IgD-negative memory B cell (primary cell): ENCODE results near the gene GOLIM4. TPM values are rescaled to one million over a fixed set of nuclear protein-coding genes. Genes with fewer than 3 reads are reported as not detected.
"Not testable (repeated sequence)": the region's sequence is repeated elsewhere in the genome, so short reads cannot be mapped to it uniquely, and the experiment has no call there.

ENCODE experiments used
- H3K27ac Mint-ChIP-seq, 3 donors: one replicate each; pipeline ENCODE4 v1.8.0; 2020 to 2022; ENCODE audit warnings: mild to moderate bottlenecking in 3 of 3, mixed read lengths in 3 of 3, moderate library complexity in 1 of 3
- H3K27me3 Mint-ChIP-seq: one replicate; pipeline ENCODE4 v1.8.0; 2021; ENCODE audit warnings: mixed read lengths
- H3K36me3 Mint-ChIP-seq: one replicate; pipeline ENCODE4 v1.8.0; 2020; ENCODE audit warnings: mild to moderate bottlenecking, mixed read lengths
- H3K4me1 Mint-ChIP-seq, 3 donors: one replicate each; pipeline ENCODE4 v1.8.0; 2020 to 2022; ENCODE audit warnings: mixed read lengths in 3 of 3, mild to moderate bottlenecking in 1 of 3
- H3K4me3 Mint-ChIP-seq, 4 donors: one replicate each; pipeline ENCODE4 v1.8.0; 2020 to 2022; ENCODE audit warnings: mild to moderate bottlenecking in 4 of 4, mixed read lengths in 4 of 4, moderate library complexity in 3 of 4
- H3K9me3 Mint-ChIP-seq, 3 donors: one replicate each; pipeline ENCODE4 v1.8.0; 2020 to 2021; ENCODE audit warnings: mixed read lengths in 3 of 3, mild to moderate bottlenecking in 1 of 3
- polyA plus RNA-seq: library from polyadenylated mRNA; unstranded; fragments of 300-500 nt; fragmentation: Illumina TruSeq; gene quantifications from one replicate; pipeline ENCODE4 v1.2.3, GENCODE V29; 2021

GOLIM4 gene
- polyA plus RNA-seq, 1 donor from 2014 or later = 2.3 TPM

GRCh38 chr3:168072323-168072650 is 23.4 kb downstream of the GOLIM4 start:
- Mint-ChIP-seq H3K4me3 (no peak overlapping the region), H3K36me3 (peaks cover 2% of the 10 kb centered on the region), H3K4me1 (peaks cover 0 to under 1% (median 0%) of the 10 kb centered on the region in 3 donors), H3K27me3 (no peaks in the 10 kb centered on the region), H3K9me3 (no peaks in the 10 kb centered on the region), H3K27ac (no peak overlapping the region)

GRCh38 chr3:168071591-168072322 is 24.0 kb downstream of the GOLIM4 start:
- Mint-ChIP-seq H3K36me3 (peaks cover 2% of the 10 kb centered on the region), H3K4me1 (peaks cover 0 to 2% (median 2%) of the 10 kb centered on the region in 3 donors), H3K27me3 (no peaks in the 10 kb centered on the region), H3K9me3 (no peaks in the 10 kb centered on the region), H3K27ac (no peak overlapping the region), H3K4me3 (no peak overlapping the region)

DNA sequence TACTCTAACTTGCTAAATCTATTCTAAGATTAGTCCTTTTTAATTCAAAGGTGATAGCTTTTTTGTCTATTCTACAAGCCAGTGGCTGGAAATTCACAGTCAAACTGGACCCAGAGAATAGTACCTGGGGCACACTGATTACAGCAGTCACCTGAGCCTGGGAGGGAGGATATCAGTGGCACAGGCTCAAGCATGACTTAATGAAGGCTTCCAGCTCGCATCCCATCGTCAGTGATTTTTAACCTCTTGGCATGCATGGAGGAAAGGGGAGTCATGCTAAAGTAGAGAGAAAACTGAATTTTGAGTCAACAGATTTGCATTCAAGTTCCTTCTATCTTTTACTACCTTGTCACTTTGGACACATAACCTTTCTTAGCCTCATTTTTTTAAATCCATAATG is 24.8 kb downstream of the GOLIM4 start:
- Mint-ChIP-seq H3K36me3 (peaks cover 2% of the 10 kb centered on the region), H3K9me3 (no peaks in the 10 kb centered on the region), H3K27me3 (no peaks in the 10 kb centered on the region), H3K4me3 (no peak overlapping the region), H3K4me1 (peaks cover 3 to 6% (median 6%) of the 10 kb centered on the region in 3 donors), H3K27ac (no peak overlapping the region)

DNA sequence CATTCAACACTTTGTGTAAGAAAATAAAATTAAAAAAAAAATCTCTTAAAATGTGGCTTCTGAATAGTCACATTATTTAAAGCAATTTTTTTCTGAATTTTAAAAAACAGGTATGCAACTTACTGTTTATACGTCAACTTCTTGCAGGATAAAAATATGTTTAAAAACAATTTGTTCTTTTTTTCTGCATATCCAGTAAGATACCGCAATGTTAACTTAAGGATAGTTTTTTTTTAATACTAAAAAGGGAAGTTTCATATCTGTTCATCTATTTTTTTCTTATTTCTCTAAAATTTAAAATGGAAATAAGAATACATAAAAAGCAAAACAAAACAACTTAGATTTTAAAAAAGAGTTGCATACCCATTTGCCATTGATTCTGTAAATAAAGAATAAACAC is 27.4 kb downstream of the GOLIM4 start:
- no peak overlapping the region for H3K4me3 Mint-ChIP-seq
- no peaks in the 10 kb centered on the region for H3K27me3 Mint-ChIP-seq
- H3K4me1 Mint-ChIP-seq = peaks cover 5 to 13% (median 8%) of the 10 kb centered on the region in 3 donors
- no peaks in the 10 kb centered on the region for H3K9me3 Mint-ChIP-seq
- no peak overlapping the region for H3K27ac Mint-ChIP-seq
- H3K36me3 Mint-ChIP-seq = peaks cover 2% of the 10 kb centered on the region

- H3K27ac Mint-ChIP-seq = no peak overlapping the region
- H3K4me3 Mint-ChIP-seq = no peak overlapping the region
- peaks cover 2% of the 10 kb centered on the region for H3K36me3 Mint-ChIP-seq
- no peaks in the 10 kb centered on the region for H3K27me3 Mint-ChIP-seq
- no peaks in the 10 kb centered on the region for H3K9me3 Mint-ChIP-seq
- peaks cover 8 to 13% (median 9%) of the 10 kb centered on the region in 3 donors for H3K4me1 Mint-ChIP-seq
Observed at GRCh38 chr3:168066882-168067281, 28.8 kb downstream of the GOLIM4 start.

GRCh38 chr3:168065569-168065968 is 30.2 kb downstream of the GOLIM4 start:
- H3K27me3 Mint-ChIP-seq = peaks cover 3% of the 10 kb centered on the region
- H3K4me3 Mint-ChIP-seq = no peak overlapping the region
- H3K9me3 Mint-ChIP-seq = no peaks in the 10 kb centered on the region
- H3K27ac Mint-ChIP-seq = no peak overlapping the region
- peaks cover 2% of the 10 kb centered on the region for H3K36me3 Mint-ChIP-seq
- H3K4me1 Mint-ChIP-seq = peaks cover 10 to 17% (median 15%) of the 10 kb centered on the region in 3 donors

GRCh38 chr3:168063122-168063521 is 32.6 kb downstream of the GOLIM4 start:
- peaks cover 10 to 17% (median 17%) of the 10 kb centered on the region in 3 donors for H3K4me1 Mint-ChIP-seq
- H3K27ac Mint-ChIP-seq = no peak overlapping the region
- peaks cover 4% of the 10 kb centered on the region for H3K36me3 Mint-ChIP-seq
- no peak overlapping the region for H3K4me3 Mint-ChIP-seq
- peaks cover 3% of the 10 kb centered on the region for H3K27me3 Mint-ChIP-seq
- H3K9me3 Mint-ChIP-seq = no peaks in the 10 kb centered on the region

GRCh38 chr3:168062679-168063078 is 33.0 kb downstream of the GOLIM4 start:
- Mint-ChIP-seq H3K36me3 (peaks cover 4% of the 10 kb centered on the region), H3K4me3 (no peak overlapping the region), H3K27ac (peak overlapping the region in 1 of 3 donors; percentile 51), H3K4me1 (peaks cover 10 to 17% (median 17%) of the 10 kb centered on the region in 3 donors), H3K27me3 (peaks cover 3% of the 10 kb centered on the region), H3K9me3 (no peaks in the 10 kb centered on the region)

- Mint-ChIP-seq H3K9me3 (peaks cover 0 to 2% (median 0%) of the 10 kb centered on the region in 3 donors), H3K4me3 (peak overlapping the region in 2 of 4 donors; percentile 33 to 34), H3K27me3 (peaks cover 3% of the 10 kb centered on the region), H3K4me1 (peaks cover 8 to 17% (median 15%) of the 10 kb centered on the region in 3 donors), H3K36me3 (peaks cover 4% of the 10 kb centered on the region), H3K27ac (no peak overlapping the region)
Observed at GRCh38 chr3:168061332-168061996, 34.3 kb downstream of the GOLIM4 start.

GRCh38 chr3:168060317-168060716 is 35.4 kb downstream of the GOLIM4 start:
- Mint-ChIP-seq H3K27me3 (peaks cover 3% of the 10 kb centered on the region), H3K36me3 (peaks cover 4% of the 10 kb centered on the region), H3K27ac (no peak overlapping the region), H3K4me3 (no peak overlapping the region), H3K4me1 (peaks cover 2 to 12% (median 6%) of the 10 kb centered on the region in 3 donors), H3K9me3 (peaks cover 0 to 2% (median 0%) of the 10 kb centered on the region in 3 donors)

DNA sequence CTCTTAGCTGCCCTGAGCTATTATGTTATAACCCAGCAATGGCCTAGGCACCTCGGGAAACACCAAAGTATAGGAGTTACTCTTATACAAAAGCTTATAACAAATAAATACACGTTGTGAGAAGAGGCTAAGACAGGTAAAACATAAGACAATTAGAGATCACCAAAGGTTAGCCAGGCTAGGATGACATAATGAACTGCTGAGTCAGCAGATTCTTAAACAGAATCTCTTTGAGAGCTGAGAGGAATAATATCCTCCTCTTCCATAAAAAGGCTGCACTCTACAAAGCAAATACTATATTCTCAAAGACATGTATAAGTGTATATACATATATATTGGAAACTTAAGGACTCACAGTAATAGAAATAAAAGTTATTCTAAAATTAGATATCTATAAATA is 37.2 kb downstream of the GOLIM4 start:
- H3K27ac Mint-ChIP-seq = no peak overlapping the region
- H3K4me1 Mint-ChIP-seq = peaks cover 4 to 12% (median 5%) of the 10 kb centered on the region in 3 donors
- H3K36me3 Mint-ChIP-seq = peaks cover 6% of the 10 kb centered on the region
- H3K4me3 Mint-ChIP-seq = no peak overlapping the region
- H3K27me3 Mint-ChIP-seq = peaks cover 3% of the 10 kb centered on the region
- H3K9me3 Mint-ChIP-seq = peaks cover 0 to 2% (median 0%) of the 10 kb centered on the region in 3 donors

DNA sequence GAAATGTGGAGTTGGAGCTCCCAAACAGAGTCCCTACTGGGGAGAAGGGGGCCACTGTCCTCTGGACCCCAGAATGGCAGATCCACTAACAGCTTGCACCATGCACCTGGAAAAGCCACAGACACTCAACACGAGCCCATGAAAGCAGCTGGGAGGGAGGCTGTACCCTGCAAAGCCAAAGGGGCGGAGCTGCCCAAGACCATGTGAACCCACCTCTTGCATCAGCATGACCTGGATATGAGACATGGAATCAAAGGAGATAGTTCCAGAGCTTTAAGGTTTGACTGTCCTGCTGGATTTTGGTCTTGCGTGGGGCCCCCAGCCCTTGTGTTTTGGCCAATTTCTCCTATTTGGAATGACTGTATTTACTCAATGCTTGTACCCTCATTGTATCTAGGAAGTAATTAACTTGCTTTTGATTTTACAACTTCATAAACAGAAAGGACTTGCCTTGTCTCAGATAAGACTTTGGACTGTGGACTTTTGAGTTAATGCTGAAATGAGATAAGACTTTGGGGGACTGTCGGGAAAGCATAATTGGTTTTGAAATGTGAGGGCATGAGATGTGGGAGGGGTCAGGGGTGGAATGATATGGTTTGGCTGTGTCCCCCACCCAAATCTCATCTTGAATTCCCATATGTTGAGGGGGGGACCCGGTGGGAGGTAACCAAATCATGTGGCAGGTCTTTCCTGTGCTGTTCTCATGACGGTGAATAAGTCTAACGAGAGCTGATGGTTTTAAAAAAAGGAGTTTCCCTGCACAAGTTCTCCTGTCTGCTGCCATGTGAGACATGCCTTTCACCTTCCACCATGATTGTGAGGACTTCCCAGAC is 39.1 kb downstream of the GOLIM4 start:
- H3K9me3 Mint-ChIP-seq, H3K27ac Mint-ChIP-seq, H3K27me3 Mint-ChIP-seq, H3K36me3 Mint-ChIP-seq, H3K4me3 Mint-ChIP-seq, H3K4me1 Mint-ChIP-seq: not testable (repeated sequence)

DNA sequence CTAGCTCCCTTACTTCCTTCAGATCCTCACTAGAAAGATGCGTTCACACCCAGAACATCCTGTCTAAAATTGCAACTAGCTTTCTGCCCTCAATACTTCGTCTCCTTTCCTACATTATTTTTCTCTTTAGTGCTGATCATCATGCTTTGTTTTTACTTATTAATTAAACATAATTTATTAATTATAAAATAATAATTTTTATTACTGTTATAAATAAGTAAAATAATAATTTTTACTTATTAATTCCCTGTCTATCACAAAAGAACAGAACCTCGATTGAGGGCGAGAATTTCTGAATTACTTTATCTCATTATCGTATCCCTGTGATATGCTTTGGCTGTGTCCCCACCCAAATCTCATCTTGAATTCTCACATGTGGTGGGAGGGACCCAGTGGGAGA is 41.3 kb downstream of the GOLIM4 start:
- H3K9me3 Mint-ChIP-seq = peaks cover 0 to 2% (median 0%) of the 10 kb centered on the region in 3 donors

GRCh38 chr3:168053115-168053514 is 42.6 kb downstream of the GOLIM4 start:
- H3K36me3 Mint-ChIP-seq = peaks cover 2% of the 10 kb centered on the region
- no peak overlapping the region for H3K27ac Mint-ChIP-seq
- peaks cover 0 to 2% (median 0%) of the 10 kb centered on the region in 3 donors for H3K9me3 Mint-ChIP-seq
- no peaks in the 10 kb centered on the region for H3K27me3 Mint-ChIP-seq
- peaks cover 0 to 3% (median 2%) of the 10 kb centered on the region in 3 donors for H3K4me1 Mint-ChIP-seq
- H3K4me3 Mint-ChIP-seq = no peak overlapping the region

More for the DNA sequence above, 41.3 kb downstream of the GOLIM4 start:
- Mint-ChIP-seq H3K27me3 (no peaks in the 10 kb centered on the region), H3K27ac (no peak overlapping the region), H3K4me1 (peaks cover 0 to 3% (median 2%) of the 10 kb centered on the region in 3 donors), H3K36me3 (peaks cover 2% of the 10 kb centered on the region), H3K4me3 (no peak overlapping the region)

DNA sequence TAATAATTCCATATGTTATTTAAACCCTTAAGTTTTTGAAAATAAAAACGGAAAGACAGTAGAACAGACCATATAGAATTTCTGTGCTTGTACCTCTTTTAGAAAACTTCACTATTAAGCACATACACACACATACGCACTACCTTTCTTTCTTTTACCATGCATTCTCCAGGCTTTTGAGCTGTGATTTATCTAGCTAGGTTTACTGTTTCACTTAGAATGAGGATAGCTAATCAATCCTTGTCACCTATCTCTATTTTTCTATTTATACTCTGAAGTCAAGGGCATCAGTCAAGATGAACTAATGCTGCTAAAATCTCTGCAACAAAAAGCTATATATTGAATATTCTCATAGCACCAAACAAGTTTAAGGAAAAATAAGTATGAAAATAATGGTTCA is 43.2 kb downstream of the GOLIM4 start:
- H3K4me3 Mint-ChIP-seq = no peak overlapping the region
- H3K36me3 Mint-ChIP-seq = peaks cover 2% of the 10 kb centered on the region
- peaks cover 0 to 2% (median 0%) of the 10 kb centered on the region in 3 donors for H3K9me3 Mint-ChIP-seq
- H3K27ac Mint-ChIP-seq = no peak overlapping the region
- no peaks in the 10 kb centered on the region for H3K27me3 Mint-ChIP-seq
- H3K4me1 Mint-ChIP-seq = peaks cover 0 to 3% (median 2%) of the 10 kb centered on the region in 3 donors
